ENCODE data around the gene MCOLN3. TPM values are rescaled to one million over a fixed set of nuclear protein-coding genes. Genes with fewer than 3 reads are reported as not detected.

MCOLN3 gene
- total RNA-seq, 1 experiment from 2014 or later, result 2.4 TPM

DNA sequence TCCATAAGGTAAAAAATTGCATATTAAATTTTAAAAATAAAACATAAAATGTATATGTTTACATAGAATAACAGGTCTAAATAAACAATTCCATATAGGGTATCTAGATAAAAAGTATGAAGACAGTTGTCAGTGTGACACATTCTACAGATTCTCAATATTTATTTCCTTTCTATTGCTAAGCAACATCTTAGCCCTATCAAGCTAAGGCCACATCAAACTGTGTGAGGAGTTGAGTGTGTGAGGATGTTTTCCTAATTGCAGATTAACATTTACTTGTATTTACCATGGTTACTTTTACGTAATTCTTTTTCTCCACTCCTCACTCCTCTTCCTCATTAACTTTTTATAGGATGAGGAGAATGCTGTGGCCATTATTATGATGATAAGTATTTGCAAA is 41.9 kb upstream of the MCOLN3 start:
- Histone ChIP-seq H3K9me2 (replicated peaks; ENCODE audit: low read length) (no peaks in the 10 kb centered on the region), H2AFZ (ENCODE audit: low read length) (no peak overlapping the region), H4K20me1 (ENCODE audit: low read length) (no peaks in the 10 kb centered on the region), H3K4me2 (ENCODE audit: low read length) (no peak overlapping the region), H3K4me3 (ENCODE audit: low read length) (no peak overlapping the region), H3F3A (ENCODE audit: low read length, unreplicated experiment) (no peaks in the 10 kb centered on the region), H3K27ac (ENCODE audit: low read length) (no peak overlapping the region), H3K27me3 (ENCODE audit: low read length) (peaks cover 12% of the 10 kb centered on the region), H3K79me2 (ENCODE audit: low read length) (no peaks in the 10 kb centered on the region), H3K9me3 (ENCODE audit: low read length) (no peaks in the 10 kb centered on the region), H3K36me3 (ENCODE audit: low read depth, low read length) (no peaks in the 10 kb centered on the region), H3K4me1 (ENCODE audit: insufficient read depth, low read length) (no peaks in the 10 kb centered on the region), H3K9ac (ENCODE audit: low read length) (no peak overlapping the region)
- DNase-seq, result no peak
- TF ChIP-seq EZH2 (IDR thresholded peaks at IDR 0.05; ENCODE audit: low read length, unreplicated experiment) (no peak), EZH2phosphoT487 (IDR thresholded peaks at IDR 0.05; ENCODE audit: borderline replicate concordance, low read length) (no peak)
- TF ChIP-seq, protein P1, sequence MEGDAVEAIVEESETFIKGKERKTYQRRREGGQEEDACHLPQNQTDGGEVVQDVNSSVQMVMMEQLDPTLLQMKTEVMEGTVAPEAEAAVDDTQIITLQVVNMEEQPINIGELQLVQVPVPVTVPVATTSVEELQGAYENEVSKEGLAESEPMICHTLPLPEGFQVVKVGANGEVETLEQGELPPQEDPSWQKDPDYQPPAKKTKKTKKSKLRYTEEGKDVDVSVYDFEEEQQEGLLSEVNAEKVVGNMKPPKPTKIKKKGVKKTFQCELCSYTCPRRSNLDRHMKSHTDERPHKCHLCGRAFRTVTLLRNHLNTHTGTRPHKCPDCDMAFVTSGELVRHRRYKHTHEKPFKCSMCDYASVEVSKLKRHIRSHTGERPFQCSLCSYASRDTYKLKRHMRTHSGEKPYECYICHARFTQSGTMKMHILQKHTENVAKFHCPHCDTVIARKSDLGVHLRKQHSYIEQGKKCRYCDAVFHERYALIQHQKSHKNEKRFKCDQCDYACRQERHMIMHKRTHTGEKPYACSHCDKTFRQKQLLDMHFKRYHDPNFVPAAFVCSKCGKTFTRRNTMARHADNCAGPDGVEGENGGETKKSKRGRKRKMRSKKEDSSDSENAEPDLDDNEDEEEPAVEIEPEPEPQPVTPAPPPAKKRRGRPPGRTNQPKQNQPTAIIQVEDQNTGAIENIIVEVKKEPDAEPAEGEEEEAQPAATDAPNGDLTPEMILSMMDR (conservative IDR thresholded peaks at IDR 0.05; ENCODE audit: low read depth, low read length), result no peak
- ChIA-PET POLR2A (ENCODE audit: unreplicated experiment) (no interaction called here), CTCF (no interaction called here)
- no peak for ATAC-seq
- intact Hi-C loops (cut with micrococcal nuclease), result no loop called here
- no TSS peak for BruUV-seq (replicated peaks)

- ChIA-PET CTCF (no interaction called here), POLR2A (ENCODE audit: unreplicated experiment) (no interaction called here)
- intact Hi-C loops (cut with micrococcal nuclease), result no loop called here
- no peak for DNase-seq
- Histone ChIP-seq H3K79me2 (ENCODE audit: low read length) (no peaks in the 10 kb centered on the region), H2AFZ (ENCODE audit: low read length) (no peak overlapping the region), H3K27me3 (ENCODE audit: low read length) (peaks cover 12% of the 10 kb centered on the region), H3K27ac (ENCODE audit: low read length) (no peak overlapping the region), H3K4me2 (ENCODE audit: low read length) (no peak overlapping the region), H3K4me3 (ENCODE audit: low read length) (no peak overlapping the region), H3K9ac (ENCODE audit: low read length) (no peak overlapping the region), H3F3A (ENCODE audit: low read length, unreplicated experiment) (no peaks in the 10 kb centered on the region), H3K9me3 (ENCODE audit: low read length) (no peaks in the 10 kb centered on the region), H4K20me1 (ENCODE audit: low read length) (no peaks in the 10 kb centered on the region), H3K36me3 (ENCODE audit: low read depth, low read length) (no peaks in the 10 kb centered on the region), H3K4me1 (ENCODE audit: insufficient read depth, low read length) (no peaks in the 10 kb centered on the region), H3K9me2 (replicated peaks; ENCODE audit: low read length) (no peaks in the 10 kb centered on the region)
- BruUV-seq (replicated peaks), result no TSS peak
- no peak for ATAC-seq
- no peak for TF ChIP-seq EZH2 (IDR thresholded peaks at IDR 0.05; ENCODE audit: low read length, unreplicated experiment)
- TF ChIP-seq, protein P1 (conservative IDR thresholded peaks at IDR 0.05; ENCODE audit: low read depth, low read length), result no peak
- TF ChIP-seq EZH2phosphoT487 (IDR thresholded peaks at IDR 0.05; ENCODE audit: borderline replicate concordance, low read length), result no peak
Observed at GRCh38 chr1:85089203-85089602, 40.9 kb upstream of the MCOLN3 start.

- Histone ChIP-seq H3F3A (ENCODE audit: low read length, unreplicated experiment) (no peaks in the 10 kb centered on the region), H3K9me3 (ENCODE audit: low read length) (no peaks in the 10 kb centered on the region), H3K36me3 (ENCODE audit: low read depth, low read length) (no peaks in the 10 kb centered on the region), H3K4me1 (ENCODE audit: insufficient read depth, low read length) (no peaks in the 10 kb centered on the region), H3K27ac (ENCODE audit: low read length) (no peak overlapping the region), H3K79me2 (ENCODE audit: low read length) (no peaks in the 10 kb centered on the region), H4K20me1 (ENCODE audit: low read length) (no peaks in the 10 kb centered on the region), H3K4me2 (ENCODE audit: low read length) (no peak overlapping the region), H3K27me3 (ENCODE audit: low read length) (peaks cover 12% of the 10 kb centered on the region), H2AFZ (ENCODE audit: low read length) (no peak overlapping the region), H3K9me2 (replicated peaks; ENCODE audit: low read length) (no peaks in the 10 kb centered on the region), H3K9ac (ENCODE audit: low read length) (no peak overlapping the region), H3K4me3 (ENCODE audit: low read length) (no peak overlapping the region)
- ATAC-seq, result no peak
- no peak for TF ChIP-seq EZH2 (IDR thresholded peaks at IDR 0.05; ENCODE audit: low read length, unreplicated experiment)
- TF ChIP-seq EZH2phosphoT487 (IDR thresholded peaks at IDR 0.05; ENCODE audit: borderline replicate concordance, low read length), result no peak
- TF ChIP-seq, protein P1 (conservative IDR thresholded peaks at IDR 0.05; ENCODE audit: low read depth, low read length), result no peak
- ChIA-PET POLR2A (ENCODE audit: unreplicated experiment) (no interaction called here), CTCF (no interaction called here)
- intact Hi-C loops (cut with micrococcal nuclease), result no loop called here
- BruUV-seq (replicated peaks), result no TSS peak
- no peak for DNase-seq
Observed at GRCh38 chr1:85088408-85088784, 40.1 kb upstream of the MCOLN3 start.

Measured in PC-3 (cell line).